Fibroblast of peridontal ligament (primary cell): Measurements from ENCODE around the gene HNRNPH1.

Source experiments
- DNase-seq: peaks from one replicate; pipeline ENCODE4 v3.0.0-alpha.2; 2010; ENCODE audit errors: extremely low read depth

The HNRNPH1 gene

DNA sequence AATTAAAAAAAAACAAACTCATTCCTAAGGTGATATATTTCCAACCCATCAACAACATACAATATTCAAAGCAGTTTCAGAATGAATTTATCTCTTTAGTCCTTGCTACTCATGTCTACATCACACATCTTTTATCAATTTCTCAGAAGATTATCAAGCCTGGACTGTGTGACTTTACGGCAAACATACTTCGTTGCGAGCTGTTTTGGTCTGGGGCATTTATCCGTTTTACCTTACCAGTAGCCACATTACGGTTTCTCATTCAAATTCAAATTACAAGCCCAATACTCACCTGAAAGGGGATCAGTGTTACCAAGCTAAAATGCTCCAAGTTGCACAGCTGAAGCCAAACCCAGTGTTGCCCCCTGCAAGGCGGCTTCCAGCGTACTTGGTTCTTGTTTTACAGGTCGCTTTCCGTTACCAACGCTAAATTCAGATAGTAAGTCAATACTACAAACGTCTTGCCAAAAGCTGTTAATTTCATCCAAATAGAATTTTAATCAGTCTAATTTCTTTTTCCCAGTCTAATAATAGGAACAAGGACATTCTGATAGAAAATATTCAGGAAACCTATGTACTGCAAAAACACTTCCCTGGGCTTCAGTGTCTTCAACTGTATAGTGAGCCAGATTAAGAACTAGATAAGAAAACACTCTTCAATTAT, 1.8 kb downstream of the HNRNPH1 start:
- DNase-seq, result no peak

DNA sequence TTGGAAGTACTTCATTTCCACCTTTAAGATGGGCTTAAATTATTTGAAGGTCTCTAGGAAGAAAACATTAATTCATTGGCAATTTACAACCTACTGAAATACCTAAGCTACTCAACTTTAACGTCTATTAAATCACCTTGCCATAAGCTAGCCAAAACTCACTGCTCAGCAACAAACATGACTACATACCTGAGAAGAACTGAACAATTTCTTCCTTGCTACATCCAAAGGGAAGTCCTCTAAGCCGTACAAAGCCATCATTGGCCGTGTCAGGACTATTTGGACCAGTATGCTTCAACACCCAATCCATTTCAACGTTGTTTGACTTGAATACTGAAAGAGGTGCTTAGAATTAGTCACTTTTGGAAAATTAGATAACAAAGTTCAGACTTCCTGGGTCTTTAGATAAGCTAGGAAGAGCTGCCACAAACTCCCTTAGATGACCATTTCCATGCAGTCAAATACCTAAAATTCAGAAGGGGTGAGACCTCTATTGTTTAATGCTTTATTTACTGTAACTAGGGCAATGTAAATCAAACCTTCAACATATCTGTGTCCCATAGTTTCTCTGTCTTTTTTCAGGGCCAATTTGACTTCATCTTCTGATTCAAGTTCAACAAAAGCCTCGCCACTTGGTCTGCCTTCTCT, 2.6 kb downstream of the HNRNPH1 start:
- no peak for DNase-seq

DNA sequence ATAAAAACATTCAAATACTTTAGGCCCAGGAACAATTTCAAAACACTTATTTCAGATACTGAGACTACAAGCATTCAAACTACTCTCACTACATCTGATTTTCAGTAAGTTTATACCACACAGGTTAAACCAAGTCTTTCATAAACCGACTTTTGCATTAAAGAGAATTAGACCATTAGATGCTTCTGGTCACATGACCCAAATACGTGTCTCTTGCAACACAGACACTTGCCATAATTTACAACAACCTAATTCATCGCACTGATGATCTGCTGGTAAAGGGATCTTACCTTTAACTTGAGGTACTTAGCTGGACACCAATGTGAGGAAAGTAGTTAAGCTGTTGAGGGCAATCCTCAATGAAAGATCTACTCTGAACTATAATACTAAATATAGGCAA, 3.2 kb downstream of the HNRNPH1 start:
- no peak for DNase-seq

DNA sequence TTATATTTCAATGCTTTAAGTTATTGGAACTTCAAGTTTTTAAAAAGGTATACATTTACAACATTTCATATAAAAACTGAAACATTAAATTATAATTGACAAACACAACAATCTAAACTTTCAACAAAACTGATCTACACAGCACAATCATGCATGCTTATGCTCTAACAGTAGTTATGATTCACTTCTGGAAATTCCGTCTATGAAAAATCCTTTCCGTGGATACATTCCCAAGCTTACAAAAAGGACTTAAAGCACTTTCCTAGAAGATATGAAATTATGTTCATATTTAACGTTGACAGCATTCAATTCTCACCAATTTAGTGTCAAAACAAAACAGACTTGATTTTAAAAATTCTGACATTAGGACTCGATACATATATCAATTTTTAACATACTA, 3.7 kb downstream of the HNRNPH1 start:
- DNase-seq, result no peak

DNA sequence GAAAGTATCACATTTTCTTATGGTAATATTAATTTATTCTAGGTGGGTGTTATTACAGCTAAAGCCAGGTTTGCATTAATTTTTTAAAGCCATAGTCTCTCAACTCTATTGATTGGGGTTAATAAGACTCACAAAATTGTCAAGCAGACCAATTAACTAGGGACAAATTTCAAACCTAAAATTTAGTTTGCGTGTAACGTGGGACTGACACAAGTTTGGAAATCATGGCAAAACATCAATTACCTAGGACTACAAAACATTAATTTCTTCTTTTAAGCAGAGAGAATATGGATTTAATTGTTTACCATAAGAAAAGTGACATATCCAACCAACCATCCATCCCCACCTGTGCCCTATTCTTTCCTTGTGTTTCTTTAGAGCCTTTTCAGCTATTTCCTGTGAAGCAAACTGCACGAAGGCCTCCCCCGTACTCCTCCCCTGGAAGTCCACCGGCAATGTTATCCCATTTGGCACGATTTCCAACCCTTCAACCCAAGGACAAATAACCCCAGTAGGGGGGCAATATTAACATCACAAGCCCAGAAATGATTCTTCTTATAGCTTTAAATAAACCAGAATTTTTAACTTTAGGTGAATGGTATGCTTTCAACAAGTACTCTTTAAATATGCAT, 4.4 kb downstream of the HNRNPH1 start:
- DNase-seq, result no peak

DNA sequence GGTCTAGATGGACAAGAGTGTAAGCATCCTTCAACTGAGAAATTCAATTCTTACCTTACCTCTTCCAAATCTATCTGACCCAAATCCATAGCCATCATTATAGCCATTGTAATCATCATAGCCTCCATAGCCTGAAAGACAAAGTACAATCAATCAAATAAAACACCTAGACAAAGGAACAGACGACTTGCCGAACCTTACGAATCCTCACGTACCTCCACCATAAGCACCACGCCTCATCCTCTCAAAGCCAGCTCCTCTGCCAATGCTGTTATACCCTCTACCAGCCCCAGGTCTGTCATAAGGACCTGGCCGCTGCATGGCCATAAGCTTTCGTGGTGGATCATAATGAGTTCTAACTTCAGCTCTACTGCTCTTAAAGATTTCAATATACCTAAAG, 5.5 kb downstream of the HNRNPH1 start:
- DNase-seq, result no peak

DNA sequence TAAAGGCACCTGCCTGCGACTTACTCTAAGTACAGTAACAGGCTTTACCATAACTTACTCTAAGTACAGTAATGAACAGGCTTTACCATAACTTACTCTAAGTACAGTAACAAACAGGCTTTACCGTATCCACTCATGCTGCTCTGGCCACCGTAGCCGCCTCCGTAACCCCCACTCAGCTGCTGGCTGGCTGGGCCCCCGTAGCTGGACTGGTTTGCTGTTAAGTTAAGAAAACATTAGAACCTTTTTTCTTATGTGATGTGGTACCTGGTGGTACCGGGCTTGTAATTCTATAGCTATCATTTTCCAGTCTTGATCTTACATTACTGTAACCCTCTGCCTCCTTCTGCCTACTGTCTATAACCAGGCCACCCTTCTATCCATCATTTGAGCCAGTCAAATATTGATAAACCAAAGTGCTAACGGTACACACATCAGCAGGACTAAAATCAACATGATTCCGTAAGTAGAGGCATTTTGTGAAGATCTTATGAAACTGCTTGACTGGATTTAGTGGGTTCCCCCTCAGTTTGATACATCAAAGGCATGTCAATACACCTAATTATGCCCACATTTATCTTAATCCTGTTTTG, 7.4 kb downstream of the HNRNPH1 start:
- DNase-seq, result no peak

DNA sequence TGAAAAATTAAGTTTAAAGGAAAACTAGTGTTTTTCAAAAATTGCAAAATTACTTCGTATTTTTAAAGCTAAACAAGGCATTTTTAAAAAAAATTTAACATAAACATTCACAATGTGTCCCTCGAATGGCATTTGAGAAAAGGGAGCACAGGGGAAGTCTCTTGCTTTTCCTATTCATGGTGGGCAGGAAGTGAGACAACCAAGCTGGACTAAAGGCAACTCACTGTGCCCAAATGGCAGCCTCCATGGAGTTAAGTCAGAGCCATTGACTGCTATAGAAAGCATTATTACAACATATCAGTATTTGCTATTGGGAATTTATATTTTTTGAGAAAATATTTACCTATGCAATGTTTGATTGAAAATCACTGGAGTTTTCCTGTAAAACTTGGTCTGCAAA, 8.3 kb downstream of the HNRNPH1 start:
- DNase-seq, result no peak

DNA sequence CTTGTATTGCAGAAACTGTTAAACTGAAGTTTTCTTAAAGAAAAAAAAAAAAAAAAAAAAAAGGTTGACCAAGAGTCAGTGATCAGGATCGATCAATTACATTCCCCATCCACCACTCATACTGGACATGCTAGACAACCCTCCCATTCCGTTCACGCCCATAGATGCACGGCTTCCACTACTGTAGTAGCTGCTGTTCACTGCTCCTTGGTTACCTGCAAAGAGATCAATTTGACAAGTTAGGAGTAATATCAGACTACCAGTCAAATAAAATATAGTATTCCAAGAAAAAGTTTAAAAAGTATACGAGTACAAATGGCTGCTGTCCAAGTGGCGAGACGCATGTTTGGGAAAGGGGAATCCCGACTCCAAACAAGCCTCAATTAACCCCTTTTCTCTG, 8.7 kb downstream of the HNRNPH1 start:
- DNase-seq, result no peak

DNA sequence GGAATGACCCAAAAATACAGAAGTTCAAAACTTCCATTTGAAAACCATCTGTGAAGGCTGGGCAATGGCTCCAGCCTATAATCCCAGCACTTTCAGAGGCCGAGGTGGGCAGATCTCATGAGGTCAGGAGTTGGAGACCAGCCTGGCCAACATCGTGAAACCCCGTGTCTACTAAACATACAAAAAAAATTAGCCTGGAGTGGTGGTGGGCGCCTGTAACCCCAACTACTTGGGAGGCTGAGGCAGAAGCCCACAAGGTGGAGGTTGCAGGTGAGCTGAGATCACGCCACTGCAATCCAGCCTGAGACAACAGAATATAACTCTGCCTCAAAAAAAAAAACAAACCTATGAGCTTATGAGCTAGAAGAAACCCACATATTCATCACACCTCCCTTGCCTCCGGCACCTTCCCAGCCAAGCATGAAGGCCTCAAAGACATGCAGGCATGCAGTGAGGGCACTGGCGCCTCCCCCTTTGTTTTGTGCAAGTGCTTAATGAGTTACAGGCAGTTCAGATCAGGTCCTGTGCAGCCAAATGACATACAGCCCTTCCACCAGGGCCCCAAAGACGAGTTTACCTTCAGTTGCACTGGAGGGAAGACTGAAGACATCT, 9.9 kb downstream of the HNRNPH1 start:
- DNase-seq, result no peak

DNA sequence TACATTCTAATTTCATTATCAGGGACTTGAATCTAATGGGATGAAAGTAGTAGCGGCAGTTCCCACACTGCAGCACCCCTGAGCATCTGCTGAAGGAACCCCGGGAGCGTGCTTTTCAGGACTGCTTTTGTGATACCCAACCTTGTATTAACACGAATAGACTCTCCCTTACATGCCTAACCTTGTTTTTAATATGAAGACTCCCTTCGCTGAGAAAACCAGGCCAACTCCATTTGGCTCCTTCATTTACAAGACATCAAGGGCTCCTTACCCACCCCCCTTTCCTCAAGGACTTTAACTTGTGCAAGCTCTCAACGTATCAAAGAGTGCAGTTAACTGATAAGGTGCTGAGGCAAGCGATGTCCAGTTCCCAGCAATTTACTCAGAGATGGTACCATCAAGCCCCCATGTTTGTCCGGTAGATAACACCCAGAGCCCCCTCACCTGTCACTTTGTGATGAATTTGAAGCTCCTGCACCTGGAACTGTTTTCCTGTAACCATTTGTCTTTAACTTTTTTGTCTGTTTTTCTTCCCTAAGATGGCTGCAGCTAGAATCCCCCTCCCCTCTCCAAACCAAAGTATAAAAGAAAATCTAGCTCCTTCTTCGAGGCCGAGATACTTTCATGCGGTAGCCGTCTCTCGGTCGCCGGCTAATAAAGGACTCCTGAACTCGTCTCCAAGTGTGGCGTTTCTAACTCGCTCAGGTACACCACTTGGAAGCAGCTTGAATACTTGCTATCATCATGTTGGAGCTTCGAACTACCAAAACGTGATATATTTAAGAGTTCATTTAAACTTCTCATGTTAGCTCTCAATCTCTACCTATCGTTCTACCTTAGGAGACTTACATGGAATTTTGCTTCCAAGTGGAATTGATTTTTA, 10.7 kb downstream of the HNRNPH1 start:
- DNase-seq, result no peak

DNA sequence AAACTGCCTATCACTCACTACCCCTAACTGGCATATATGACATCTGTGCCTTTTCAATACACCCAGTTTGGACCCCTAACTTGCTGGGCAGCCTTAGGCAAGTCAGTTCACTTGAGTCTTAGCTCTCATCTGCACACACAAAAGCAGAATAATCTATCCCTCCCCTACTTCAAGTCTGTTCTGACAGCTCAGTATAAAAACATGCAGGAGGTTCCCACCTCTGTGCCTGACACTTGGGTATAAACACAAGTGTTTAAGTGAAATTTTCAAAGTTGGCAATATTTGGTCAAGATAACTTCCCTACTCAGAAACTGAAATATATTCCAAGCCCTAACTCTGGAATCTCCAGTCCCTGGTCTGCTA, 12.6 kb downstream of the HNRNPH1 start:
- DNase-seq, result no peak

DNA sequence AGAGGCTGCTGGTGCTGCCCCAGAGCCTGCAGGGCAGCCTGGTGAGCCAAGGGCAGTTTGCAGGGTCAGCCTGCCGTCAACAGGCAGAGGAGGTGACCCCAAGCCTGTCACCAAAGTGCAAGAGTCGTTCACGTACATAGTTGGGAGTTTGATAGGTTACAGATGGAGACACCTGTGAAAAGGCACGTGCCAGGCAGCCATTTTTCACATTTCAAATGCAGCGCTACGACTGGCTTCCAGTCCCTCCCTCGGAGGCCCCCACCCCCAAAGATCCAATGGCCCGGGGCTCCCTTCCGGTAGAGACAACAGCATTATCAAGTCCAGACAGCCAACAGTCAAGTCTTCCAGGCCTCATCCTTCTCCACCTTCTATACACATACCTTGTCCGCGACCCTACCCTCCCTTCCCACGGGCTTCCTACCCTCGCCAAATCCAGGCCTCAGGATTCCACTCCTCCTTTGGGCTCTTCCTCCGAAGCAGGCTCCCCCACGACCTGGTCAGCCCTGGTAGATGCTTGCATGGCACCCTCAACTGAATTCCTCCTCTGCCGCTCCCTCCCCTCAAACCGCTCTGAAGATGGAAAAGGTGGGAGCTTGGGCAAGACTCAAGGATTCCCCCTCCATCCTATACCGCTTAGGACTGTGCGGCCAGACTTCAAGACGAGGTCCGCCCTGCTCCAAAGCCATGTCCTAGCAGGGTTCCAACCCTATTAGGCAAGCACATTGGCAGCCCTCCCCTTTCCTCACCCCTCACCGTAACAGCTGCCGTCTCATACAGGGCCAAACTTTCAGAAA, 13.2 kb downstream of the HNRNPH1 start:
- DNase-seq, result no peak

DNA sequence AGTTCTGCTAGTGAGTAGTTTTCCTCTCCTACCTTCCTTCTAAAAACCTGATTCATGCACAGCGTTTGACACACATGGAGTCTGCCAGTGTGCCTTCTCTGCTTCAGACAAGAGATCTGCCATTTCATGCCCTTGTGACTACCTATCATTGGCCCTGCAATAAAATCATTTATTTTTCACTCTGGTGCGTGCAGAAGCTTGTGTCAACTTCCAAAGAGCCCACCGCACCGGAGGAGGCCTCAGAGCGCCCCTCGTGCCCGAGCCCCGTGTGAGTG, 13.7 kb downstream of the HNRNPH1 start:
- DNase-seq, result no peak

DNA sequence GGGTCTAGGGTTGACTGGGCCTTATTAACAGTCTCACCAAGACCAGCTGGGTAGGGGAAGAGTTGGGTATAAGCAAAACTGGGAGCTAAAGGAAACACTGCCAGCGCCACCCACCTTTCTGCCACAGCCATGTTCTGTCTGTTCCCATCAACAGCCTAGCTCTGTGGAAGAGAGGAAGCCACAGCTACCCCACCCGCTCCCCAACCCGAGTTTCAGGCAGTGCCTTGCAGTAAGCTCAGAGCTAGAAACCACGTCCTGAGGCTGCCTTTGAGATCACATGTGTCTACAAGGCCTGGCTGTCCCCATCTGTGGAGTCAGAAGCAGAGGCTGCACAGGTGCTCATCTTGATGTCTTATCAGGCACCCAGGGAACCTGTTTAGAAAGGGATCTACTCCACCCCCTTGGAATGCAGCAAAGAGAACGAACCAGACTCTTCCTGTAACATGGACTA, 15.3 kb downstream of the HNRNPH1 start:
- no peak for DNase-seq

DNA sequence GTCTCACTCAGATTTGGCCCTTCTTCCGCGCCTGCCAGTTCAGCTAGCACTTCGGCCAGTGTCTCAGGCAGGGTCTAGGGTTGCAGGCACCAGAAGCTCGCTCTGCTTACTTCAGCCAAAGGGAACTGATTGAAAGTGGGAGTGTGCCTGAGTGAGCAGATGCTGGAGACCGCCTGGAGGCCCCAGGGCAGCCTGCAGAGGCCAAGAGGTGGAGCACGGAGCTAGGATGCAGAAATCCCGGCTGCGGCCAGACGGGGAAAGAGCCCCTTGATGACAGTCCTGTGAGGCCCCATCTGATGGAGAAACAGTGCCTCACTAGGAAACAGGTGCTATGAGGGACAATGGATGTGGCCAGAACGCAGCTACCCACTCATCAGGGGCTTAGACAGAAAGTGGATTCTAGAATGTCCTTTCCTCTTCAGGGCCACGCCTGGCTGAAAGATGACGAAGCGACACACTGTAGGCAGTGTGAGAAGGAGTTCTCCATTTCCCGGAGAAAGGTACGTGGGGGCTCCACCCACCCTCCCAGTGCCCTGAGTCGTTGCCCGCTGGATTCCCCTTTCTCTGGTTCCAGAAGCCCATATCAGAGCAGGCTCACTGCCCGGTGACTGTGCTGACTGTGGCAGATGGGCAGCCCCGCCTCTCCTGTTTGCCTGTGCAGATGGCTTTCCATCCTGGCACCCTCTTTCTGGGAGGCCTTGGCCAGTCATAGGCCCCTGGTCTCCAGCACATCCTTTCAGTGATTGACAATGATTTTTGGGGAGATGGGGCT, 16.1 kb downstream of the HNRNPH1 start:
- no peak for DNase-seq

DNA sequence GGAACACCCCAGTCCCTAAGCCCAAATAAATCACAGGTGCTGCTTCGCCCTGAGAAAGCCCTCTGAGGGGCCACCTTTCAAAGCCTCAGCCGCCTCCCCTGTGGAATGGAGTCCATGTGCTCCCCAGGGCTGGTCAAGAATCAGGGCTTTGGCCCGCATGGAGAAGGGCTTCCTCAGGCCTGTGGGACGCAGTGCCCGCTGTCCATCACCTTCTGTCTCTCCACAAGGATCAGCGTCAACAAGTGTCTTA, 16.6 kb downstream of the HNRNPH1 start:
- DNase-seq, result no peak

DNA sequence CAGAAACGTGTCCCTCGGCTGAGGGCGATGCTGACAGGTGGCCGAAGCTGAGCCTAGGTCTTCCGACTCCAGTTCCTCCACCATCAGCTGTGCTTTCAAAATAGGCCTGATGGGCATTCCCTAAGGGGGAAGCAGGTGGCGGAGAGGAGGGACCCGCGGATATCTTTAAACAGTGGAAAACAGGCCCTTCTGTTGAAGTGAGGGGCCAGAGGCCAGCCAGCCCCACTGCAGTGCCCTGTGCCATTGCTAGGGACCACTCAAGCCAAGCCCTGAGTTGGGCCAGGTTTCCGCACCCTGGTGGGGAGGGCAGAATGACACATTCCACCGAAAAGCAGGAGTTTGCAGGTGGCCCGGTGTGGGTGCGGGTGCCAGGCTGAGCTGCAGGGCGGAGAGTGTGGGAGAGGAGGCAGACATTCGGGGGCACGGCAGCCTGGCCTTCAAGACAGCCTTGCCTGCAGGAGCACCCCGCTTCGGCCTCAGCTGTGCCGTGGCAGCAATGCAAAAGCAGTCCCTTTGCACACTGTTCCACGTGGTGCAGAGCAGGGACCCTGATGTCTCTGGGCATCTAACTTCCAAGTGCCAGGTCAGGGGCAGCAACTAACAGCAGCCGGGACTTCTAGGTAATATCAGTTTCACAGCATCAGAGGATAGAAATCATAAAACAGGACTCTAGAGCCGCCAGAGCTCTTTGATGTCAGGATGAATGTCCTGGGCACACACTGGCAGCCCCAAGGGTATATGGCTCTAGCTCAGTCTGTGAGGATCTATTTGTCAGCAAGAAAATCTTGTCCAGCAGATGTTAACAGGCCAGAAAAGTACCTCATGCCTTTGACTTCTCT, 17.2 kb downstream of the HNRNPH1 start:
- no peak for DNase-seq

DNA sequence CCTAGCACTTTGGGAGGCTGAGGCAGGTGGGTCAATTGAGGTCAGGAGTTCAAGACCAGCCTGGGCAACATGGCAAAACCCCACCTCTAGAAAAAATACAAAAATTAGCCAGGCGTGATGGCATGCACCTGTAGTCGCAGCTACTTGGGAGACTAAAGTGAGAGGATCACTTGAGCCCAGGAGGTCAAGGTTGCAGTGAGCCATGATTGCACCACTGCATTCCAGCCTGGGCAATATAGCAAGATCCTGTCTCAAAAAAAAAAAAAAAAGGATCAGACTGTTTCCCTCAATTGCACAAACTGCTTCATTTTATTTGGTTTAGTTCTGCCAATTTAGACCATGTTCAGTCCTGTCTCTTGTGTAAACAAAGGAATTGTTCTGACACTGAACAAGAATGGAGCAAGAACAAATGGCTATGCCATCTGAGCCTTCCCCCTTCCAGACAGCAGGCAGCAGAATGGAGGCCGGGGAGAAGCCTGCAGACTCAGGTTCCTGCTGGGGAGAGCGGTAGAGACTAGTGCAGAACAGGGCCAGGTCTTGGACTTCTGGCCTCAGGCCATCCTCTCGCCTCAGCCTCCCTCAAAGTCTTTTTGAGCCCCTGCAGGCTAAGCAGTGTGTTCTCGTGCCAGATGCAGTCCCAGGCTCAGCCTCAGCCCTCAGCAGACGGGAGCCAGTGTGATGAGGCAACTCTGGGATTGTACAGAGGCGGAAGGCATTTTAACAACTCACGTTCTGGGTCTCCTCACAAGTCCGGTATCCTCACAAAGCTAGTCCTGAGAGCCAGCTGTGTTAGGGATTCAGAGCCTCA, 18.2 kb downstream of the HNRNPH1 start:
- no peak for DNase-seq
